GM21390 (cell line): ENCODE data around the gene LUC7L3.
"Not testable (repeated sequence)": the region's sequence is repeated elsewhere in the genome, so short reads cannot be mapped to it uniquely, and the experiment has no call there.

Source experiments
- ATAC-seq: cut with Tn5 transposase; IDR thresholded peaks from one replicate; pipeline ENCODE4 v1.9.1; 2021; ENCODE audit not compliant: unreplicated experiment

LUC7L3 gene, protein sequence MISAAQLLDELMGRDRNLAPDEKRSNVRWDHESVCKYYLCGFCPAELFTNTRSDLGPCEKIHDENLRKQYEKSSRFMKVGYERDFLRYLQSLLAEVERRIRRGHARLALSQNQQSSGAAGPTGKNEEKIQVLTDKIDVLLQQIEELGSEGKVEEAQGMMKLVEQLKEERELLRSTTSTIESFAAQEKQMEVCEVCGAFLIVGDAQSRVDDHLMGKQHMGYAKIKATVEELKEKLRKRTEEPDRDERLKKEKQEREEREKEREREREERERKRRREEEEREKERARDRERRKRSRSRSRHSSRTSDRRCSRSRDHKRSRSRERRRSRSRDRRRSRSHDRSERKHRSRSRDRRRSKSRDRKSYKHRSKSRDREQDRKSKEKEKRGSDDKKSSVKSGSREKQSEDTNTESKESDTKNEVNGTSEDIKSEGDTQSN

DNA sequence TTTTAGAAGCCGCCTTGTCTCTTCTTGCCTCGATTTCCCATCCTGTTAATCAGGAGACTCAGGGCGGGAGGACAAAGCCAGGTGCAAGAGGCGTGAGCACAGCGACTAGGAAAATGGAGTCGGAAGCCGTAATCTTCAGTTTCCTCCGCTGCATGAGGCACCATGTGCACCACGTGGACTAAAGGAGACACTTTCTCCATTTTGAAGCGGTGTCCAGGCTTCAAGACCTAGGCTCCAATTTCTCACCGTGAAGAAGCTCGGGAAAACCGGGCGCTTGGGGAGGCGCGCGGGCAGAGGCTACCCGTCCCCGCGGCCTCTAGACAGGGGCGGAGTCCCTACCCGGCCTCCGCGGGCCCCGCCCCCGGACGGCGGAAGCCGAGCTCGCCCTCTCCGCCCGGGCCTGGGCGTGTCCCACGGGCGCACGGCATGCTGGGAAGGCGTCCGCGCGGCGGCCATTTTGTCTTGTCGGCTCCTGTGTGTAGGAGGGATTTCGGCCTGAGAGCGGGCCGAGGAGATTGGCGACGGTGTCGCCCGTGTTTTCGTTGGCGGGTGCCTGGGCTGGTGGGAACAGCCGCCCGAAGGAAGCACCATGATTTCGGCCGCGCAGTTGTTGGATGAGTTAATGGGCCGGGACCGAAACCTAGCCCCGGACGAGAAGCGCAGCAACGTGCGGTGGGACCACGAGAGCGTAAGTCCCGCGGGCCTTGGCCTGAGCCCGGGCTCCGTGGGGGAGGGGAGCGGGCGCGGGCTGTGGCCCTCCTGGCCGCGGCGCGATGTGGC lies at the start of gene LUC7L3:
Gene LUC7L3 (plus strand): TSS at position 460 of the 780 bp plus-strand sequence. CDS start 130 bp downstream, at position 590.
- peak; percentile 91 for ATAC-seq

DNA sequence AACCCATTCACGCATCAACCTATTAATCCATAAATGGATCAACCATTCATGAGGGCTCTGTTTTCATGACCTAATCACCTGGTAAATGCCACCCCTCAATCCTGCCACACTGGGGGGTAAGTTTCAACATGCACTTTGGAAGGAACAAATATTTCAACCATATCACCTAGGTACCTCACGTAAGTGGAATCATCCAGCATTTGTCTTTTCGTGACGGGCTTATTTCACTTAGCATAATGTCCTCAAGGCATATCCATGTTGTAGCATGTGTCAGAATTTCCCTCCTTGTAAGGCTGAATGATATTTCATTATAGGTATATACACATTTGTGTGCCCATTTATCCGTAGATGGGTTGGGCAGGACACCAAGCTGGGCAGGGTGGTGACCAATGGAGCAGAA lies 47.3 kb upstream of the LUC7L3 start:
- no peak for ATAC-seq

- ATAC-seq: no peak
Measured at GRCh38 chr17:50672831-50673551, 46.4 kb upstream of the LUC7L3 start.

DNA sequence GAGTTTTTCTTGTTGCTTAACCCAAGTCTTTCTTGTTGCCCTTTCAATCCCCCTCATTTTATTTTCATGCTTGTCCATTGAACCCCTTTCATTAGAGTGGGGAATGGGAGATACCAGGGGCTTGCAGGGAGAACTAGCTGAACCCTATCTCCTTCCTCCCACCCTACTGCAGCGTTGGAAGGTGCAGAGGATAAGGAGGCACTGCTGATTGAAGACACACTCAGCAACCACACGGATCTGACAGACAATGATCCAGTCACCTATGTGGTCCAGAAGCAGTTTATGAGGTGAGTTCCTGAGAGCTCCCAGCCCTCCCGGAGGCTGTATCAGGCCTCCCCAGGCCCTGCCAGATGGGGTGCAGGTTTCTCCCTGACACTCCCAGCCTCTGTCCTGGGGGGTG lies 44.2 kb upstream of the LUC7L3 start:
- ATAC-seq: no peak

- no peak for ATAC-seq
Measured at GRCh38 chr17:50675627-50676026, 43.8 kb upstream of the LUC7L3 start.

DNA sequence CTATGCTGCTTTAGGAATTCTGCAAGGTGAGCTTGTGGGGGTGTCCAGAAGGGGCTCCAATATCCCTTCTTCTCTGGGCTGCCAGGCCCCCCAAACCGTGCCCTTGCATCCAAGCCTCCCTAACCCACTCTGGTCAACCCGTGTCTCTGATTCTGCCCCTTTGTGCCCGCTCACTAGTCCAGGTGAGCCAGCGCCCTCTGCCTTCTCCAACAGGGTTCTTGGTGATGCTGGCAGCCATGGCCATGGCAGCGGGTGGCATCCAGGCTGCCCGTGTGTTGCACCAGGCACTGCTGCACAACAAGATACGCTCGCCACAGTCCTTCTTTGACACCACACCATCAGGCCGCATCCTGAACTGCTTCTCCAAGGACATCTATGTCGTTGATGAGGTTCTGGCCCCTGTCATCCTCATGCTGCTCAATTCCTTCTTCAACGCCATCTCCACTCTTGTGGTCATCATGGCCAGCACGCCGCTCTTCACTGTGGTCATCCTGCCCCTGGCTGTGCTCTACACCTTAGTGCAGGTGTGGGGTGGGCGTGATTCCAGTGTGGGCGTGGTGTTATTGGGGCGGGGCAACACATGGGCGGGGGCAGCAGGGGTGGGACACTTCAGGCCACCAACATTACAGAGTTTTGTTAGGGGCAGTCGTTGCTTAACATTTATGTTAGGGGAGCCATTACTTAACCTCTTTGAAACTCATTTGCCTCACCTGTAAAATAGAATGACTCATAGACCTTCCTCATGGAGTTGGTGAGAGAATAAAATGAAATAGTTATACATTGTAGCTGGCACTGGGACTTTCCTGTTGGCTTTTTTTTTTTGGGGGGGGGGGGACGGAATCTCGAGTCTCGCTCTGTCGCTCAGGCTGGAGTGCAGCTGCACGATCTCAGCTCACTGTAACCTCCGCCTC lies 43.1 kb upstream of the LUC7L3 start:
- no peak for ATAC-seq

DNA sequence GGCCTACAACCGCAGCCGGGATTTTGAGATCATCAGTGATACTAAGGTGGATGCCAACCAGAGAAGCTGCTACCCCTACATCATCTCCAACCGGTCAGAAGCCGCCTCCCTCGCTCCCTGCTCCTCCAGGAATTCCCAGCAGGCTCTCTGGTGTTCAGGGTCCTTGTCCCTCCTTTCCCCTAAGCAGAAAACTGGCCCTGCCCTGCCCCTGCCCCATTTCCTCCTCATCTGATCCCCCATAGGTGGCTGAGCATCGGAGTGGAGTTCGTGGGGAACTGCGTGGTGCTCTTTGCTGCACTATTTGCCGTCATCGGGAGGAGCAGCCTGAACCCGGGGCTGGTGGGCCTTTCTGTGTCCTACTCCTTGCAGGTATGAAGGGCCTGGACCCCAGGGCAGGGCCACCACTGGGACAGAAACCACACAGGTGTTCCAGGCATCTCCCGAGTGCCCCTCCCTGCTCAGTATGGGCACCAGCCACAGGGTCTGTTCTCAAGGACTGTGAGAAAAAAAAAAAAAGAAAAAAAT lies 41.5 kb upstream of the LUC7L3 start:
- no peak for ATAC-seq

DNA sequence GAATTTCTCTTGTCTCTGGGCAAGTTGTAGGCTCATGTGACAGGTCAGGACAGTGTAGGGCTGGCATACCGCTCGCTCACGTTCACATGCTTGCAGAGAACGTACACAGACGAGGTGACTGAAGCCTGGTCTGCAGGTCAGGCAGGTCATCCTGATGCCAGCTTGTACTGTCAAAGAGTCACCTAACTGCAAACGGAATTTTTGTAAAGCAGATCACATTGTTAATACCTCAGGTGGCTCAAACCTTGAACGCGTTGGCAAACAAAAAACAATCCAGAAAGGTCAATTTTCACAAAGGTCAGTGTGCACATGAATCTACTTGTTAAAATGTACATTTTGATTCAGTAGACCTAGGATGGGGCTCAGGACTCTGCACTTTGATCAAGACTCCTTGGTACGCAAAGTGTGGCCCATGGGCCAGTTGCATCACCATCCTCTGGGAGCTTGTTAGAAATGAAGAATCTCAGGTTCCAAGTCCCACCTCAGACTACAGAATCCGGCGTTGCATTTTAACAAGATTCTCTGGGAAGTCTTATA lies 40.3 kb upstream of the LUC7L3 start:
- no peak for ATAC-seq

DNA sequence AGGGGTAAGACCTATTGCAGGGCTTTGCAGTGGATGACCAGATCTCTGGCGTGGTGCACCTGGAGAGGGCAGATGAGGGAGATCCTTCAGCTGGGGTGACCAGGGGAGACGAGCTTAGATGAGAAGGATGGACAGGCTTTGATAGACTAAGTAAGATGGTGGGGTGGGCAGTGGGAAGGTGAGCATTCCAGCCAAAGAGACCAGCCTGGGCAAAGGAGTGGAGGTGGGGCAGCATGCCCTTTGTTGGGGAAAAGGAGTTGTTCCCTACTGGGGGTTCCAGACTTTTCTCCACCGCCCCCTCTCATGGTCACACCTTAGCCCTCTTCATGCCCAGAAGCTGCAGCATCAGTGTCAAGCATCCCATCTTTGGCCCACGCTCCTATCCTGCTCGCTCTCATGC lies 39.3 kb upstream of the LUC7L3 start:
- no peak for ATAC-seq

- not testable (repeated sequence) for ATAC-seq
Measured at GRCh38 chr17:50680543-50681262, 38.7 kb upstream of the LUC7L3 start.

DNA sequence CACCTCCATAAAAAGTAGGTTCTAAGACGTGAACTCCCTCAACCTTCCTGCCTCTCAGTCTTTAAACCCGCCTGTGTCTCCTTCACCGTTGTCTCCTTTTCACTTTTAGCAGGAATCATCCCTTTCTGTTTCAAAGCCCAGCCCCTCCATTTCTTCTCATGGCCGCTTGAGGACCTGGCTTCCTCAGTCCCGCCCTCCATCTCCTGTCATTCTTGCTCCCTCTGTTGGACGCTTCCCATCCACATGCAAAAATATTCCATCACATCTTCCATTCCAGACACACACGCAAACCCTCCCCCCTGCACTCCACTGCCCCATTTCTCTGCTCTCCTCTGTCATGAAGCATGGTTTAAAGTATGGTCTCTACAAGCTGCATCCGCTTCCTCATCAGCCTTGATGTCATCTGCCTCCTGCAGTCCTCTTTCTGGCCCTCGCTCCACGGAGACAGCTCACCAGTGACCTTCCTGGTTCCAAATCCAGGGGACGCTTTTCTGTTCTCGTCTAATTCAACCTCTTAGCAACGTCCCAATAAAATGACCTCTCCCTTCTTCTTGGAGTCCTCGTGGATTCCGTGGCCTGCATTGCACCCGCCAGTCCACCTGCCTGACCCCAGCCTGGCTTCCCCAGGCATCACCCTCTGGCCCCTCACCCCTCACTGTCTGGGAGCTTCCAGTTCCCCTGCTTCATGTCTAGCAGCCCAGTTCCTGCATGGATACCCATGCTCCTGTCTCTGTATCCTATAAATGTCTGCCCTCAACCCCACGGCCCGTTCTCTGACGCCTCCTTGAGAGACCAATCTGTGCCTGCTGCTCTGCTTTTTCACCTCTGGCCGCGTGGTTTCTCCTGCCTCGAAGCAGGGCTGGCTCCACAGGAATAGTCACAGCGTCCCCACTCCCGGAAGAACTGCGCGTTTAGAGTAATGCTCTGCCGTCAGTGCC lies 37.9 kb upstream of the LUC7L3 start:
- ATAC-seq: no peak

DNA sequence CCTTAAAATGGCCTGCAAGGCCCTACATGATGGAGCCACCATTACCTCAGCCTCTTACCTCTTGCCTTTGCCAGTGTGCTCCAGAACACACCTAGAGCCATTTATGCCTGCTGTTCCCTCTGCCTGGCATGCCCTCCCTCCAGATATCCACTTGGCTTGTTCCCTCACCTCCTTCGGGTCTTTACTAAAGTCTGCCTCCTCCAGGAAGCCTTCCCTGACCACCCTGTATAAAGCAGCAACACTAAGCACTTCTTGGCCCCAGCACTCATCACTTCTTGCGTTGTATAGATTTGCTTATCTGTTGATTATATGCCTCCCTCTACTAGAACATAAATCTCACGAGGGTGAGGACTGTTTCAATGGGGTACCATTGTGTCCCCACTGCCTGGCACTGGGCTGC lies 37.0 kb upstream of the LUC7L3 start:
- ATAC-seq: no peak

GRCh38 chr17:50682938-50683337 lies 36.5 kb upstream of the LUC7L3 start:
- ATAC-seq: no peak

DNA sequence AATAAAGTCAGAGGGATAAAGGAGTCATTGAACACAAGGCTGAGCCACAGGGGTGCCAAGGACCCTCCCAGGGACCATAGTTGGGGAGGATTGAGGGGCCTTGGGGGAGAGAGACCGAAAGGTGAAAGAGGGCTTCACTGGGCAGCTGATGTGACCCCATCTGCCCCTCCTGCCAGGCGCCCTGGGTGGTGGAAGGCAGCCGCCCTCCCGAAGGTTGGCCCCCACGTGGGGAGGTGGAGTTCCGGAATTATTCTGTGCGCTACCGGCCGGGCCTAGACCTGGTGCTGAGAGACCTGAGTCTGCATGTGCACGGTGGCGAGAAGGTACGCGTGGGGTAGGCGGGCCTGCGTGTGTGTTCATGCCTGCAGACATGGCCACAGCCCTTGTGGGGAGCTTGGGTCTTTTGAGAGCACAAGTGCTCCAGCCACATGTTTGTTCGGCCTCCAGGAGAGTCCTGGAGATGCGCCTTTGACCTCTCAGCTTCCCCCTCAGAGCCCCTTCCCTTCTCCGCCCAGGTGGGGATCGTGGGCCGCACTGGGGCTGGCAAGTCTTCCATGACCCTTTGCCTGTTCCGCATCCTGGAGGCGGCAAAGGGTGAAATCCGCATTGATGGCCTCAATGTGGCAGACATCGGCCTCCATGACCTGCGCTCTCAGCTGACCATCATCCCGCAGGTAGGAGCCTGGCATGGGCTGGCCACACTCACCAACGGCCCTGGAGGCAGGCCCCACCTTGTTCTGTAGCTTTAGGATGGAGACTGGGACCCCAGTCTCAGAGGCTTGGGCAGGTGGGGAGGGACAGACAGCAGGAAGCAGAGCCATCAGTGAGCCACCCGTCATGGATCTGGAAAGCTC lies 35.7 kb upstream of the LUC7L3 start:
- no peak for ATAC-seq

DNA sequence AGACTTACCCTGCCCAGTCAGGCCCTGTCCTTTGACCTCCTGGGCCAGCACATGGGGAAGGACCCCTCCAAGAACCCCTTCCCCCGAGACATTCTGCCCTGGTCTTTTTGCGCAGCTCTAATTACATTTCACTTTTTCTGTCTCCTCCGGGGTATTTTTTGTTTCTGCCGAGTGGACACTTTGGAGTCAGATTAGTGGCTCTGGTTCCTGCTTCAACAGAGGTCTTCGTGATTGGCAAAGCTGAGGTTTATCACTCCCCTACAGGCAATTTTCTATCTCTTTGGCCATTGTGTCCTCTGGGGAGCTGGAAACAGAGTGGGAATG lies 35.2 kb upstream of the LUC7L3 start:
- ATAC-seq: no peak

DNA sequence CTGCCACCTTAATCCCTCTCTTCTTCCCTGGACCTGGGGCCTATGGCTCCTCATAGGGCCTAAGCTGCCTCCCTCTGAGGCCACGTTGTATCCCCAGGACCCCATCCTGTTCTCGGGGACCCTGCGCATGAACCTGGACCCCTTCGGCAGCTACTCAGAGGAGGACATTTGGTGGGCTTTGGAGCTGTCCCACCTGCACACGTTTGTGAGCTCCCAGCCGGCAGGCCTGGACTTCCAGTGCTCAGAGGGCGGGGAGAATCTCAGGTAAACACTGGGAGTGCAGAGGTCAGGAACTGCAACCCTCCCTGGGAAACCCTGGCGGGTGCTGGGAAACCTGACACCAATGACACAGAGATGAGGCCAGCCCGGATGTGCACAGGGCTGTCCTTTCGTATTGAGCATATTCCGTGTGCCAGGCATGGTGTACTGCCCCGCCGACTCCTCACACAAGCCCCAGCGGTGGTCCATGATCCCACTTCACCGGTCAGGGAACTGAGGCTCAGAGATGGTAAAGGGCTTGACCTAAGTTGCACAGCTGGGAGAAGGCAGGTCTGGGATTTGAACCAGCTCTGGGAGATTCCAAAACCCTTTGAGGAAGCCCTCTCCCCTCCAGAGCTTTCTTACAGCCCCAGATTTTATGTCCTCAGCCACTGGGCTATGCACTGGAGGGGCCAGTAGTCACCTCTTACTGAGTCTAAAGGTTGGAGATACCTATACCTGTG lies 34.6 kb upstream of the LUC7L3 start:
- no peak for ATAC-seq

DNA sequence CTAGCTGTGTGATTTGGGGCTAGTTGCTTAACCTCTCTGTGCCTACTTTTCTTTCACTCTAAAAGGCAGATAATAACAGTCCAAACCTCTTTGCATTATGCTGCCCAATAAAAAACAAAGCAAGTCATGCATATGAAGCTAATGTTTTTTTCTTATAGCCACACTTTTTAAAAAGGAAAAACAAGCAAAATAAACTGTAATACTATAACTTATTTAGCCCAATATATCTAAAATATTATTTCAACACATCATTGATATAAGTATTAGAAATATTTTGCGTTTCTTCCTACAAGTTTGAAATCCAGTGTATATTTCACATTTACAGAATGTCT lies 34.1 kb upstream of the LUC7L3 start:
- ATAC-seq: no peak
